GM21723 (cell line): Measurements from ENCODE around the gene ARL3.
"Not testable (repeated sequence)": the region's sequence is repeated elsewhere in the genome, so short reads cannot be mapped to it uniquely, and the experiment has no call there.

Experiments
- ATAC-seq: cut with Tn5 transposase; IDR thresholded peaks from one replicate; pipeline ENCODE4 v1.9.1; 2021; ENCODE audit warnings: mild to moderate bottlenecking, moderate library complexity; ENCODE audit not compliant: unreplicated experiment

ARL3 gene

GRCh38 chr10:102675011-102675665, 39.1 kb downstream of the ARL3 start:
- no peak for ATAC-seq

- ATAC-seq, result no peak
Observed at GRCh38 chr10:102674566-102674965, 39.6 kb downstream of the ARL3 start.

- ATAC-seq, result no peak
Observed at GRCh38 chr10:102673819-102674511, 40.2 kb downstream of the ARL3 start.

GRCh38 chr10:102673236-102673818, 40.9 kb downstream of the ARL3 start:
- ATAC-seq, result no peak

GRCh38 chr10:102670871-102671434, 43.2 kb downstream of the ARL3 start:
- no peak for ATAC-seq

- no peak for ATAC-seq
Observed at GRCh38 chr10:102670065-102670670, 44.0 kb downstream of the ARL3 start.

- ATAC-seq, result no peak
Observed at GRCh38 chr10:102669206-102670064, 44.8 kb downstream of the ARL3 start.

GRCh38 chr10:102668326-102669107, 45.7 kb downstream of the ARL3 start:
- ATAC-seq, result no peak

GRCh38 chr10:102667411-102667810, 46.8 kb downstream of the ARL3 start:
- not testable (repeated sequence) for ATAC-seq

GRCh38 chr10:102665904-102666509, 48.2 kb downstream of the ARL3 start:
- no peak for ATAC-seq

GRCh38 chr10:102661658-102662028, 52.6 kb downstream of the ARL3 start:
- peak; percentile 29 for ATAC-seq

GRCh38 chr10:102660888-102661657, 53.1 kb downstream of the ARL3 start:
- peak; percentile 87 for ATAC-seq

GRCh38 chr10:102658802-102659201, 55.4 kb downstream of the ARL3 start:
- no peak for ATAC-seq

GRCh38 chr10:102657984-102658724, 56.0 kb downstream of the ARL3 start:
- ATAC-seq, result no peak

GRCh38 chr10:102657451-102657850, 56.7 kb downstream of the ARL3 start:
- no peak for ATAC-seq

GRCh38 chr10:102656791-102657371, 57.3 kb downstream of the ARL3 start:
- no peak for ATAC-seq

- ATAC-seq, result no peak
Observed at GRCh38 chr10:102656026-102656425, 58.2 kb downstream of the ARL3 start.

- no peak for ATAC-seq
Observed at GRCh38 chr10:102654969-102655368, 59.2 kb downstream of the ARL3 start.
